ENCODE measurements around the gene THRAP3.
"Not testable (repeated sequence)": the region's sequence is repeated elsewhere in the genome, so short reads cannot be mapped to it uniquely, and the experiment has no call there.

The THRAP3 gene

GRCh38 chr1:36206323-36206858, 17.9 kb upstream of the THRAP3 start:
- DNase-seq (ENCODE audit: low spot score) = no peak

- no peak for DNase-seq (ENCODE audit: low spot score)
These were observed 16.9 kb upstream of the THRAP3 start for GRCh38 chr1:36207339-36207738.

- DNase-seq (ENCODE audit: low spot score) = no peak
These were observed 15.1 kb upstream of the THRAP3 start for GRCh38 chr1:36208978-36209703.

- DNase-seq (ENCODE audit: low spot score) = no peak
These were observed 12.9 kb upstream of the THRAP3 start for GRCh38 chr1:36211307-36211706.

- DNase-seq (ENCODE audit: low spot score) = no peak
These were observed 12.4 kb upstream of the THRAP3 start for GRCh38 chr1:36211841-36212240.

GRCh38 chr1:36212782-36213181, 11.5 kb upstream of the THRAP3 start:
- no peak for DNase-seq (ENCODE audit: low spot score)

GRCh38 chr1:36217670-36218069, 6.6 kb upstream of the THRAP3 start:
- no peak for DNase-seq (ENCODE audit: low spot score)

GRCh38 chr1:36221901-36222300, 2.3 kb upstream of the THRAP3 start:
- DNase-seq (ENCODE audit: low spot score) = not testable (repeated sequence)

GRCh38 chr1:36222481-36223380, 1.5 kb upstream of the THRAP3 start:
- no peak for DNase-seq (ENCODE audit: low spot score)

- DNase-seq (ENCODE audit: low spot score) = peak; percentile 52
These were observed 755 bp upstream of the THRAP3 start for GRCh38 chr1:36223381-36223995.

GRCh38 chr1:36224537-36225282, 467 bp downstream of the THRAP3 start:
- DNase-seq (ENCODE audit: low spot score) = peak; percentile 72

- no peak for DNase-seq (ENCODE audit: low spot score)
These were observed 1.1 kb downstream of the THRAP3 start for GRCh38 chr1:36225283-36225899.

GRCh38 chr1:36230279-36230678, 6.0 kb downstream of the THRAP3 start:
- DNase-seq (ENCODE audit: low spot score) = not testable (repeated sequence)

GRCh38 chr1:36231191-36231590, 6.9 kb downstream of the THRAP3 start:
- no peak for DNase-seq (ENCODE audit: low spot score)

GRCh38 chr1:36232212-36233095, 8.2 kb downstream of the THRAP3 start:
- DNase-seq (ENCODE audit: low spot score) = no peak

- DNase-seq (ENCODE audit: low spot score) = no peak
These were observed 12.1 kb downstream of the THRAP3 start for GRCh38 chr1:36236302-36236701.

- no peak for DNase-seq (ENCODE audit: low spot score)
These were observed 14.2 kb downstream of the THRAP3 start for GRCh38 chr1:36238433-36238832.

- DNase-seq (ENCODE audit: low spot score) = peak; percentile 28
These were observed 15.8 kb downstream of the THRAP3 start for GRCh38 chr1:36239941-36240637.

GRCh38 chr1:36247538-36247937, 23.3 kb downstream of the THRAP3 start:
- no peak for DNase-seq (ENCODE audit: low spot score)

Data from HuH-7 (cell line).